HG03457 (cell line): ENCODE data around the gene WDR37.
"Not testable (repeated sequence)": the region's sequence is repeated elsewhere in the genome, so short reads cannot be mapped to it uniquely, and the experiment has no call there.

Experiments used
- ATAC-seq: cut with Tn5 transposase; IDR thresholded peaks from one replicate; pipeline ENCODE4 v1.9.1; 2021; ENCODE audit warnings: moderate number of reproducible peaks; ENCODE audit not compliant: unreplicated experiment

Gene WDR37

GRCh38 chr10:1149793-1150637 lies 93.8 kb downstream of the WDR37 start:
- ATAC-seq: no peak

DNA sequence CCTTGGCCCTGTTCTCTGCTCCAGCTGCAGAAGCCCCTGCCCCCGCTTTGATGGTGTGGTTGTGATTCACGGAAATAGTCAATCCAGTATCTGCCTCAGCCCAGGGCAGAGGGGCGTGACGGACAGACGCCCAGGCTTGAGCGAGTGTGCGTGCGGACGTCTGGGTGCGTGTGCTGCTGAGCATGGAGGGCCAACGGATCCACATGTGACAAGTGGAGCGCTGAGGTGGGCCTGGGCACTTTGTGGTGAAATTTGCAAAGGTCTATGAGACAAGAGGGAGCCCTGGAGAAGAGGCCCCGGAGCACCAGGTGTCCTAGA lies 94.4 kb downstream of the WDR37 start:
- ATAC-seq: no peak

DNA sequence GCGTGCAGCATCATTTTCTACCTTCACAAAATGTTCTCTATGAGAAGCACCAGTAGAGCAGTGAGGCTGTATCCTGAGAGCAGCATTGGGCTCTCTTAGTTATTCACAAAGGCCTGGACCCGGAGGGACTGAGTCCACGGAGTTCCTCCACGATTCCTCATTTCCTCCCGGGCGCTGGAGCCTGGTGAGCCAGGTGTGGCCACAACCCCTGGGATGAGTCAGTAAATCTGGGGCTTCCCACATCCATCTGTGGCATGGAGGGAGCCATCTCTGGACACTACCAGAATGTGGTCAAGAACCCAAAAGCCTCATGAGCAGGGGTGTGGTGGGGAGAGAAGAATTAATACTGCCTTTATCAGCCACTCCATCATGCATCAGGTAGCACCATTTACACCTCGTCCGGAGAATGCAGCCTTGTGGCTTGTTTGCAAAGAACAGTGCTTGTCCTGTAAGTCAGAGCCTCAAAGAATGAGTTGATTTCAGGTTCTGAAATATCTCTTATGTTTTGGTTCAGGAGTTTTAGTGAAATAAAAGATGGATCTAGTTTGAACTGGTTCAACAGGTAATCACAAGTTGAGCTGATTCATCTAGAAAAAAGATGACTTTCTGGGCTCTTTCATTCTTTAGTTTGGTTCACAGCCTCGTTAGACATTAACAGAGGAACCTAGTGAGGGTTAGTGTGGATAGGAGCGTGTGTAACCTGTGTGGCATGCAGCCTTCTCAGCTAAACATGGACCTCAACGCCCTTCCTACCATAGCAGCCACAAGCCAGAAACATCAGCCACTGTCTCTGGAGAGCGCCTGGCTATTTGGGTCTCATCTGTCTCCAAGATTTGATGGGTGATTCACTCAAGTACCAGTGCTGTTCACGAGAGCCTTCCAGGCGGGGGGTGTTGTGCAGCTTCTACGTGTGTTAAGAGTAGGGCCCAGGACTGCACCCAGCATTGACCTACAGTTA lies 95.2 kb downstream of the WDR37 start:
- ATAC-seq: no peak

- ATAC-seq: no peak
Observed at GRCh38 chr10:1152386-1153250, 96.4 kb downstream of the WDR37 start.

GRCh38 chr10:1153251-1153763 lies 97.1 kb downstream of the WDR37 start:
- no peak for ATAC-seq

DNA sequence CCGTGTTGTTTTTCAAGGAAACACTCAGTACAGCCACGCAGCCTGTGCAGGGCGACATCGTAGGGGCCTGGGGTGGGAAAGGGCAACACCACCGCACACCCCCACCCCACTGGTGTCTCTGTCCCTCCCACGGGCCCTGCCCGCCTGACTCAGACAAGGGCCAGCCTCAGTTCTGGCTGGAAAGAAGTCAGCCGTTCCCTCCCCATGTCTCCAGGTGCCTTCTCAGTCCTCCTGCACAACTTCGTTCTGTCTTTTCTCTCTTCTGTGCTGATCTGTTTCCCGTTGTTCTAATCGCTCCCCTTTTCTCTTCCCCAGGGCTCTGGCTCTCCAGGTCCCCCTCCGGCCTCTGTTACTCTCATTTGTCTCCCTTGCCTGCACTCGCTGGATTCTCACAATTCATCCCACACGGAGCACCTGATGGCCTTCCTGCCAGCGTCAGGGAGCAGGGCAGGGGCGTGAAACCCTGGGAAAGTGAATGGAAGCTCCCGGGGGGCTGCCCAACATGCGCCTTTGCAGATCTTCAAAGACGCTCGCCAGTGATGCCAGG lies 97.7 kb downstream of the WDR37 start:
- ATAC-seq: no peak

DNA sequence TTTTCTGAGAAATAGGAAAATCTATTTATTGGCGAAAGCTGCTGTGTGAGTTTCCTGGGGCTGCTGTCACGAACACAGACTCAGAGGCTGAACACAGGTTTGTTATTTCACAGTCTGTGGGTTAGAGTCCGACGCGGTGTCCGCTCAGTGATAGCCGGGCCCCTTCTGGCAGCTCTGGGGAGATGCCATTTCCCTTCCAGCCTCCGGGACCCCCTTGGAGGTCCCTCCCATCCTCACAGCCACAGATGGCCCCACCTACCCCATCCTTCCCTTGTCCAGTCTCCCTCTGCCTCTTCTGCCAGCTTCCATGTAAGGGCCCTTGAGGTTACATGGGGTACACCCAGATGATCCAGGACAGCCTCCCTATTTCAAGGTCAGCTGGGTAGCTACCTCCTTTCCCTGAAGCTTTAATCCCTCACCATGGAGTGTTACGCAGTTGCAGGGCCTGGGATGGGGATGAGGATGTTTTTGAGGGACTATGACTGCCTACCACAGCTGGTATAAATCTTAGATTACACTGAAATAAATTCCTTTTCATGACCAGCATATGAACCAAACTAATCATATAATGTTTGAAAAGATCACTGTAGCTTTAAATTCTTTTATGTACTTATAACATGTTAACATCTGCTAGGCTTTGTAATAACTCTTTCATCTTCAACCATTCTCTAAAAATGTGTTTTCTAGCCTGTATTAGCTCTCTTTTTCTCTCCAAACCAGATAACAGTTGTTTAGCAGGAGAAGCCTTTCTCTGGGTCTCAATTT lies 98.5 kb downstream of the WDR37 start:
- ATAC-seq: no peak

GRCh38 chr10:1155791-1156615 lies 99.8 kb downstream of the WDR37 start:
- ATAC-seq: no peak

- no peak for ATAC-seq
Observed at GRCh38 chr10:1156616-1156886, 100.4 kb downstream of the WDR37 start.

DNA sequence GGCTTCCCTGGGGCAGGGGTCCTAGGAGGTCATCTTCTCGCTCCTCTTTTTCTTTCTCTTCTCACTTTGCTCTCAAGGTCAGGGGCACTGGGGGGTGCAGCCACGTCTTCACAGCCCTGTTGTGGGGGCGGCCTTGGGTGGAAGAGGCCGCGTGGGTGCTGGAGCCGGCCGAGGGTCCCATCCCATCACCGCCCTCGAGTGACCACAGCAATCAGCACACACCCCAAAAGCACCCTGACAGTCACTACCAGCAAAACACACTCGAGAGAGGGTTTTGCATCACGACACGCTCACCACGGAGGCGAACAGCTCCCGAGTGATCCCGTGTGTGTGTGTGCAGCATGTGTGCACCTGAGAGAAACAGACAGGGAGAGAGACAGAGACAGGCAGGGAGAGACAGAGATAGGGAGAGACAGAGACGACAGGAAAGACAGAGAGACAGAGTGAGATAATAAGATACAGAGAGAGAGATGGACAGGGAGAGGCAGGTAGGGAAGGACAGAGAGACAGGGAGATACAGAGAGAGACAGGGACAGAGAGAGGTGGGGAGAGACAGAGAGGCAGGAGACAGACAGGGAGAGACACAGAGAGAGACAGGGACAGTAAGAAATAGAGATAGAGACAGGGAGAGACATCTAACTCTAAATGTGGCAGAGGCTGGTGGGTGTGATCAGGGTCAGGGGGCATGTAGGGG lies 100.9 kb downstream of the WDR37 start:
- no peak for ATAC-seq

- no peak for ATAC-seq
Observed at GRCh38 chr10:1157615-1157933, 101.4 kb downstream of the WDR37 start.

- ATAC-seq: no peak
Observed at GRCh38 chr10:1158066-1158465, 101.9 kb downstream of the WDR37 start.

DNA sequence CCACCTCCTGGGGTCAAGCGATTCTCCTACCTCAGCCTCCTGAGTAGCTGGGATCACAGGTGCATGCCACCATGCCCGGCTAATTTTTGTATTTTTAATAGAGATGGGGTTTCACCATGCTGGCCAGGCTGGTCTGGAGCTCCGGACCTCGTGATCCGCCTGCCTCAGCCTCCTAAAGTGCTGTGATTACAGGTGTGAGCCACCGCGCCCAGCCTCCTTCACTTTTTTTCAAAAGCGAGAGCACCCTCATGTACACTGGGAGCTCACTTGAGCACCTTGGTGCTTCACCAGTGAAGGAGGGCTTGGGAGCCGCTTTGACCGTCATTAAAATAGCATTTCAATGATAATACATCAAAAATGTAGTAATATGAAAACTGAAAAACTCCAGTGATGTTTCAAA lies 102.4 kb downstream of the WDR37 start:
- not testable (repeated sequence) for ATAC-seq

DNA sequence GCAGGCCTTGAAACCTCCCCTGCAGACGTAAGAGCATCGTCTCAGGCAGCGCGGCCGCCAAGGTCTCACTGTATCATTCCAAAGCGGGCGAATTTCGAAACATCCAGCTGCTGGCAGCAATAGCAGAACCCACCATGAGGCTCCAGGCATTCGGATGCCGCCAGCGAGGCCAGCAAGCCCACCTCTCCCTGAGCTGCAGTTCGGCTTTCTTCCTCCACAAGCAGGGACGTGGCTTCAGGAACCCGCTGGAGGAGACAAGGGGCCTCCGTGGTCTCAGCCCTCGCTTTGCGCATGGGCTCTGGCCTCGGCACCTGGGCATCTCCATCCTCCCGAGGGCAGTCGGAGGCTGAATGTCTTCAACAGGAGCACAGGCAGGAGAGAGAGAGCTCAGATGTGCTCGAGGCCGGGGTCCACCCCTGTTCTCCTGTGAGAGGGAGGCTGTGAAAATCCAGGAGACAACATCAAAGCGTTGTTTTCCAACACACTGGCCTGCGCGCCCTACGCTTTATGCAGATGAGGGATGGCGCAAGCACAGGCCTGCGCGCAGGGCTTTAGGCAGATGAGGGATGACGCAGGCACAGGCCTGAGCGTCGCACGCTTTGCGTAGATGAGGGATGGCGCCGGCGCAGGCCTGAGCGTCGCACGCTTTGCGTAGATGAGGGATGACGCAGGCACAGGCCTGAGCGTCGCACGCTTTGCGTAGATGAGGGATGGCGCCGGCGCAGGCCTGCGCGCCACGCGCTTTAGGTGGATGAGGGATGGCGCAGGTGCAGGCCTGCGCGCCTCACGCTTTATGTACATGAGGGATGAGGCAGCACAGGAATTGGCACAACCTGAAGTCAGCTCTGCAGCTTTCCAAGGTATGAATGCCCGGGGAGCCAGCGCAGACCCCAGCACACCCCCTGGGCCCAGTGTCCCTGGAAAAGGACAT lies 103.2 kb downstream of the WDR37 start:
- ATAC-seq: no peak

- no peak for ATAC-seq
Observed at GRCh38 chr10:1160561-1161314, 104.6 kb downstream of the WDR37 start.

DNA sequence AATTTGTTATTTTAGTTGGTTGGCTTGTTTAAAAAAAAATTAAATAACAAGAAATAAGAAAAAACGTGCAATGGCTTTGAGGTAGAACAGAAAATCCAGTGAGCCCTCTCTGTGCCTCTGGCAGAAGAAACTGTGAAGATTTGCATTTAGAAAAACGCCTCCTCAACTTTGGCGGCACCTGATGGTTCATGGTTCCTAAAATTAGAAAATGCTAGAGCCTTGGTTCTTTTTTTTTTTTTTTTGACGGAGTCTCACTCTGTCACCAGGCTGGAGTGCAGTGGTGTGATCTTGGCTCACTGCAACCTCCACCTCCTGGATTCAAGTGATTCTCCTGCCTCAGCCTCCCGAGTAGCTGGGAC lies 105.1 kb downstream of the WDR37 start:
- ATAC-seq: not testable (repeated sequence)
